Trophoblast cell (in vitro differentiated cells and primary cell): ENCODE measurements around the gene MAP2K6. TPM values are rescaled to one million over a fixed set of nuclear protein-coding genes. Genes with fewer than 3 reads are reported as not detected.

Experiments
- DNase-seq, 2 donors: peaks; one replicate each; pipeline ENCODE4 v3.0.0-alpha.2; 2016
- H2AFZ ChIP-seq: 2 replicates; pipeline ENCODE4 v1.6.1; 2013; ENCODE audit warnings: low read length, moderate library complexity, mild to moderate bottlenecking; ENCODE audit not compliant: insufficient read depth, poor library complexity
- H2AK5ac ChIP-seq: 2 replicates; pipeline ENCODE4 v1.6.1; 2013; ENCODE audit warnings: mild to moderate bottlenecking, low read length
- H2BK120ac ChIP-seq: 2 replicates; pipeline ENCODE4 v1.6.1; 2013; ENCODE audit warnings: low read length, mild to moderate bottlenecking, moderate library complexity; ENCODE audit not compliant: insufficient read depth, poor library complexity
- H2BK12ac ChIP-seq: 2 replicates; pipeline ENCODE4 v1.6.1; 2013; ENCODE audit warnings: mild to moderate bottlenecking, low read length, moderate library complexity
- H2BK5ac ChIP-seq: 2 replicates; pipeline ENCODE4 v1.6.1; 2013; ENCODE audit warnings: low read length, low read depth, moderate library complexity, mild to moderate bottlenecking; ENCODE audit not compliant: poor library complexity
- H3K14ac ChIP-seq: 2 replicates; pipeline ENCODE4 v1.6.1; 2013; ENCODE audit warnings: mild to moderate bottlenecking, low read length
- H3K18ac ChIP-seq: 2 replicates; pipeline ENCODE4 v1.6.1; 2013; ENCODE audit warnings: mild to moderate bottlenecking, low read length
- H3K23ac ChIP-seq: 2 replicates; pipeline ENCODE4 v1.6.1; 2013; ENCODE audit warnings: low read length
- H3K27ac ChIP-seq: 2 replicates; pipeline ENCODE4 v1.5.1; 2013; ENCODE audit warnings: low read depth, mild to moderate bottlenecking, inconsistent platforms, low read length, moderate library complexity
- H3K27me3 ChIP-seq: 2 replicates; pipeline ENCODE4 v1.6.1; 2013; ENCODE audit warnings: inconsistent platforms, mild to moderate bottlenecking, low read length, moderate library complexity; ENCODE audit not compliant: insufficient read depth
- H3K36me3 ChIP-seq, 2 experiments: 1 replicate in 1 of 2; 2 replicates in 1 of 2; pipeline ENCODE4 v1.6.1; 2013; ENCODE audit warnings: low read length in 2 of 2, mild to moderate bottlenecking in 2 of 2, moderate library complexity in 1 of 2; ENCODE audit not compliant: insufficient read depth in 2 of 2, control insufficient read depth in 1 of 2
- H3K4ac ChIP-seq: 2 replicates; pipeline ENCODE4 v1.6.1; 2013; ENCODE audit warnings: low read depth, mild to moderate bottlenecking, low read length, moderate library complexity
- H3K4me1 ChIP-seq, 2 experiments: 1 replicate in 1 of 2; 2 replicates in 1 of 2; pipeline ENCODE4 v1.6.1; 2013; ENCODE audit warnings: low read length in 2 of 2, mild to moderate bottlenecking in 2 of 2, moderate library complexity in 1 of 2; ENCODE audit not compliant: insufficient read depth in 2 of 2, control insufficient read depth in 1 of 2
- H3K4me2 ChIP-seq: 2 replicates; pipeline ENCODE4 v1.6.1; 2013; ENCODE audit warnings: inconsistent platforms, mild to moderate bottlenecking, low read length, moderate library complexity
- H3K4me3 ChIP-seq: 2 replicates; pipeline ENCODE4 v1.5.1; 2013; ENCODE audit warnings: mild to moderate bottlenecking, low read depth, low read length, inconsistent platforms
- H3K79me1 ChIP-seq: one replicate; pipeline ENCODE4 v1.6.1; 2013; ENCODE audit warnings: low read length
- H3K79me2 ChIP-seq: 2 replicates; pipeline ENCODE4 v1.6.1; 2013; ENCODE audit warnings: low read length, mild to moderate bottlenecking; ENCODE audit not compliant: control insufficient read depth, insufficient read depth, poor library complexity
- H3K9ac ChIP-seq: 2 replicates; pipeline ENCODE4 v1.6.1; 2013; ENCODE audit warnings: mild to moderate bottlenecking, low read length
- H3K9me3 ChIP-seq: 2 replicates; pipeline ENCODE4 v1.6.1; 2013; ENCODE audit warnings: low read depth, mild to moderate bottlenecking, control low read depth, inconsistent platforms, low read length; ENCODE audit not compliant: insufficient read depth
- H4K12ac ChIP-seq: 2 replicates; pipeline ENCODE4 v1.6.1; 2013; ENCODE audit warnings: low read depth, mild to moderate bottlenecking, low read length, moderate library complexity
- H4K8ac ChIP-seq: 2 replicates; pipeline ENCODE4 v1.6.1; 2013; ENCODE audit warnings: low read depth, mild to moderate bottlenecking, low read length, moderate library complexity
- H4K91ac ChIP-seq: one replicate; pipeline ENCODE4 v1.6.1; 2013; ENCODE audit warnings: low read depth, mild to moderate bottlenecking, low read length, moderate library complexity
- WGBS: extraction: QIAGEN DNeasy Blood & Tissue Kit; methylation state at CpG from one replicate; pipeline ENCODE4 v1.1.7; 2013; ENCODE audit warnings: missing lambda C conversion rate; ENCODE audit not compliant: insufficient read length, insufficient coverage; ENCODE audit errors: extremely low coverage; 5-methylcytosine and 5-hydroxymethylcytosine counted together
- polyA plus RNA-seq: library from polyadenylated mRNA; stranded (reverse); fragments of 200-250 nt; gene quantifications from 2 replicates; pipeline ENCODE4 v1.2.3, GENCODE V29; 2013

MAP2K6 gene
- polyA plus RNA-seq = 3.2 and 3.7 TPM in 2 replicates

DNA sequence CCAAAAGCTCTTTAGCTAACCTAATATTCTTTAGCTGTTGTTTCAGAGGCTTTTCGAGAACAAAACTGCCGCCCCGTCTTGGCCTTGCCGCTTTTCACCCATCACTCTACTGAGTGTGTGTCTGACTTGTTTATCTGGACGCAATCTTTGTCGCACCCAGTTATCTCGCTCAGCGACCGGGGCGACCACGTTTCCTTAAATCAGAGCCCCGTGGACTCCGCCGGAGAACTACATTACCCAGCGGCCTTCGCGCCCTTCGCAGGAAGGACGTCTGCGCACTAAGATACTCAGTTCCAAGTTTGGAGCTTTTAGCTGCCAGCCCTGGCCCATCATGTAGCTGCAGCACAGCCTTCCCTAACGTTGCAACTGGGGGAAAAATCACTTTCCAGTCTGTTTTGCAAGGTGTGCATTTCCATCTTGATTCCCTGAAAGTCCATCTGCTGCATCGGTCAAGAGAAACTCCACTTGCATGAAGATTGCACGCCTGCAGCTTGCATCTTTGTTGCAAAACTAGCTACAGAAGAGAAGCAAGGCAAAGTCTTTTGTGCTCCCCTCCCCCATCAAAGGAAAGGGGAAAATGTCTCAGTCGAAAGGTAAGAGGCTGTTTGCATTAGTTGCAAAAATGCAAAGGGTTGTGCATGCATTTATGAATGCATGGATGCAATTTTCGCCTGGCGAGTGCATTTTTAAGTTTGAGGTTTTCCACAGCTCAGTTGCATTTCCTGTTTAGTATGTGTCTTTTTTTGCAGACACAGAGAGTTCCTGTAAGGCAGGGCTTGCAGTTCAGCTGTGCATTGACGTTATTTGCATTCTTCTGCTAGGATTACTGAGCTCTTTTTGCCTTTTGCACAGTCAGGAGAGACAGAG lies at the start of gene MAP2K6:
Gene MAP2K6 (plus strand): TSS at position 290 of the 867 bp plus-strand sequence. CDS start 288 bp downstream, at position 578.
- H3K79me2 ChIP-seq = no peaks in the 10 kb centered on the region
- no peak within 1 kb of the TSS for H3K4ac ChIP-seq
- H3K9me3 ChIP-seq = no peaks in the 10 kb centered on the region
- H4K12ac ChIP-seq = no peak within 1 kb of the TSS
- H3K4me2 ChIP-seq = peak within 1 kb of the TSS; percentile 98
- no peak within 1 kb of the TSS for H3K9ac ChIP-seq
- H2AFZ ChIP-seq = peak within 1 kb of the TSS; percentile 63
- H3K18ac ChIP-seq = no peak within 1 kb of the TSS
- H2BK120ac ChIP-seq = no peak within 1 kb of the TSS
- no peak within 1 kb of the TSS for H2BK12ac ChIP-seq
- H3K27ac ChIP-seq = peak within 1 kb of the TSS; percentile 20
- no peaks in the 10 kb centered on the region for H3K79me1 ChIP-seq
- no peaks in the 10 kb centered on the region for H3K36me3 ChIP-seq
- H4K8ac ChIP-seq = peak within 1 kb of the TSS; percentile 86
- no peak within 1 kb of the TSS for H2BK5ac ChIP-seq
- no CpG with 5 or more reads among the region's 27 CpGs for WGBS
- H3K4me1 ChIP-seq = no peaks in the 10 kb centered on the region
- peak within 1 kb of the TSS; percentile 70 for H3K4me3 ChIP-seq
- H3K14ac ChIP-seq = no peak within 1 kb of the TSS
- peak within 1 kb of the TSS; percentile 54 for H4K91ac ChIP-seq
- peak; percentile 63 to 76 for DNase-seq
- H2AK5ac ChIP-seq = no peak within 1 kb of the TSS
- H3K27me3 ChIP-seq = no peaks in the 10 kb centered on the region
- no peak within 1 kb of the TSS for H3K23ac ChIP-seq

GRCh38 chr17:69367298-69367697 lies 47.2 kb upstream of the MAP2K6 start:
- DNase-seq = no peak
- Histone ChIP-seq H3K79me1 (no peaks in the 10 kb centered on the region), H3K79me2 (no peaks in the 10 kb centered on the region), H4K8ac (no peak overlapping the region), H3K27me3 (no peaks in the 10 kb centered on the region), H4K91ac (no peak overlapping the region), H3K4me2 (no peak overlapping the region), H3K4me3 (no peak overlapping the region), H3K4me1 (no peaks in the 10 kb centered on the region), H2BK5ac (no peak overlapping the region), H3K14ac (no peak overlapping the region), H3K9me3 (no peaks in the 10 kb centered on the region), H3K36me3 (no peaks in the 10 kb centered on the region), H3K9ac (no peak overlapping the region), H2BK120ac (no peak overlapping the region), H2BK12ac (no peak overlapping the region), H2AFZ (no peak overlapping the region), H3K18ac (no peak overlapping the region), H2AK5ac (no peak overlapping the region), H4K12ac (no peak overlapping the region), H3K27ac (no peak overlapping the region), H3K23ac (no peak overlapping the region), H3K4ac (no peak overlapping the region)
- no CpG with 5 or more reads among the region's 3 CpGs for WGBS

- no peak overlapping the region for H3K14ac ChIP-seq
- H4K12ac ChIP-seq = no peak overlapping the region
- no peak overlapping the region for H3K9ac ChIP-seq
- no peaks in the 10 kb centered on the region for H3K27me3 ChIP-seq
- H2BK120ac ChIP-seq = no peak overlapping the region
- no peak overlapping the region for H2AK5ac ChIP-seq
- H3K18ac ChIP-seq = no peak overlapping the region
- H3K4ac ChIP-seq = no peak overlapping the region
- H4K91ac ChIP-seq = no peak overlapping the region
- no peaks in the 10 kb centered on the region for H3K4me1 ChIP-seq
- no peak overlapping the region for H3K23ac ChIP-seq
- no CpG with 5 or more reads among the region's 2 CpGs for WGBS
- no peak for DNase-seq
- no peak overlapping the region for H3K27ac ChIP-seq
- H2BK5ac ChIP-seq = no peak overlapping the region
- H3K4me2 ChIP-seq = no peak overlapping the region
- H3K36me3 ChIP-seq = no peaks in the 10 kb centered on the region
- H2AFZ ChIP-seq = no peak overlapping the region
- H3K9me3 ChIP-seq = no peaks in the 10 kb centered on the region
- no peaks in the 10 kb centered on the region for H3K79me1 ChIP-seq
- H2BK12ac ChIP-seq = no peak overlapping the region
- no peak overlapping the region for H4K8ac ChIP-seq
- no peak overlapping the region for H3K4me3 ChIP-seq
- H3K79me2 ChIP-seq = no peaks in the 10 kb centered on the region
Measured at GRCh38 chr17:69373069-69373468, 41.4 kb upstream of the MAP2K6 start.

DNA sequence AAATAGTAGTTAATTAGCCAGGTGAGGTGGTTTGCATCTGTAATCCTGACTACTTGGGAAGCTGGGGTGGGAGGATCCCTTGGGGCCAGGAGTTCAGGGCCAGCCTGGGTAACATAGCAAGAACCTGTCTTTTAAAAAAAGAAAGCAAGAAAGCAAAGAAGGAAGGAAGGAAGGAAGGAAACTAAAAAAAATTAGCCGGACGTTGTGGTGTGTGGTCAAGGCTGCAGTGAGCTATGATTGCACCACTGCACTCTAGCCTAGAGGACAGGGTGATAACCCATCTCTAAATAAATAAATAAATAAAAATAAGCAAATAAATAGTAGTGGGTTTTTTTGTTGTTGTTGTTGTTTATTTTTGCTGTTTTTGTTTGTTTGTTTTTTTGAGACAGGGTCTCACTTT lies 39.3 kb upstream of the MAP2K6 start:
- Histone ChIP-seq H2AK5ac (no peak overlapping the region), H4K91ac (no peak overlapping the region), H3K23ac (no peak overlapping the region), H3K79me2 (no peaks in the 10 kb centered on the region), H3K9ac (no peak overlapping the region), H2BK120ac (no peak overlapping the region), H3K9me3 (no peaks in the 10 kb centered on the region), H3K27me3 (no peaks in the 10 kb centered on the region), H3K4me2 (no peak overlapping the region), H3K36me3 (no peaks in the 10 kb centered on the region), H4K8ac (no peak overlapping the region), H2BK12ac (no peak overlapping the region), H3K14ac (no peak overlapping the region), H3K4me3 (no peak overlapping the region), H3K18ac (no peak overlapping the region), H3K27ac (no peak overlapping the region), H4K12ac (no peak overlapping the region), H2AFZ (no peak overlapping the region), H3K4ac (no peak overlapping the region), H2BK5ac (no peak overlapping the region), H3K79me1 (no peaks in the 10 kb centered on the region), H3K4me1 (no peaks in the 10 kb centered on the region)
- no CpG with 5 or more reads among the region's 2 CpGs for WGBS
- DNase-seq = no peak
